Measurements from ENCODE around the gene RPL6. TPM values are rescaled to one million over a fixed set of nuclear protein-coding genes. Genes with fewer than 3 reads are reported as not detected.
"Not testable (repeated sequence)": the region's sequence is repeated elsewhere in the genome, so short reads cannot be mapped to it uniquely, and the experiment has no call there.

The RPL6 gene
- 1,000 to 10,000 TPM; 1,954 to 1,972 TPM for total RNA-seq

DNA sequence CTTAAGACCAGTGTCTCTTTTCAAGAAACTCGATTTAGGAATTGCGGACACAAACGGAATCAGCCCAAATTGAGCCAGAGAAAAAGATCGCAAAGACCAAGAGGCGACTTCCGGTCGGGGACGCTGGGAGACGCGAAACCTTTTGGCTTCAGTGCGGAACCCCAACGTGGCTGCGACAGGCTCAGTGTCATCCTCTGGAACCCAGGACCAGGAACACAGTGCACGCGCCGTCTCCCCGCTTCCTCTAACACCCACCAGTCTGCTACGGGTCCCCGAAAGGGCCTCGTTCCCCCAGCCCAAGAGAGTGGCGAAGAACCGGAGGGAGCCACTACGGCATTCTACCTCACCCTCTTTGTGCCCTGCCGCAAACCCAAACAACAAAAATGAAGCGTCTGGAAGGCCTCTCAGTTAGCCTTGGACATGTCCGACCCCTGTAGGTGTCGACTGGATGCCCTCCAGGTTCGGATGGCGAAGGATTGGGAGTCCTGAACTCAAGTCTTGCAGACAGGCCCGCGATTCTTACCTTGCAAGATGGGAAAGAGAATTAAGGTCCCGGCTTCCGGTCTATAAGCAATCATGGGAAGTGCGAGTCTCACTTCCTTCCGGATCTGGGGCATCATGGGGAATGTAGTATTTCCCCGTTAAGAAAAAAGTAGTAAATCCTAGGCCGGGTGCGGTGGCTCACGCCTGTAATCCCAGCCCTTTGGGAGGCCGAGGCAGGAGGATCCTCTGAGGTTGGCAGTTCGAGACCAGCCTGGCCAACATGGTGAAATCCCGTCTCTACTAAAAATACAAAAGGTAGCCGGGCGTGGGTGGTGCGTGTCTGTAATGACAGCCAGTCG is at the start of gene RPL6:
TSS of gene RPL6 (minus strand) at position 542 of the 842 bp plus-strand sequence. CDS start 949 bp downstream, outside the sequence.
- CTCF ChIA-PET: interaction anchor here (1.6 kb wide), 1 partner anchor 465 kb away, joined by 6 read pairs; no protein-coding TSS in a partner anchor
- ATAC-seq (peak; percentile 92), DNase-seq (peak; percentile 85)
- peaks cover 35% of the 10 kb centered on the region for H3K4me1 Mint-ChIP-seq (ENCODE audit: low read depth)
- intact Hi-C loops (cut with micrococcal nuclease): no loop called here
- H3K4me3 Mint-ChIP-seq: peak within 1 kb of the TSS; percentile 99
- no peaks in the 10 kb centered on the region for H3K27me3 Mint-ChIP-seq
- POLR2A ChIA-PET: no interaction called here
- no peaks in the 10 kb centered on the region for H3K9me3 Mint-ChIP-seq
- H3K36me3 Mint-ChIP-seq (ENCODE audit: low read depth): peaks cover 53% of the 10 kb centered on the region
- H3K27ac Mint-ChIP-seq: peak within 1 kb of the TSS; percentile 100
- TF ChIP-seq, protein P1, sequence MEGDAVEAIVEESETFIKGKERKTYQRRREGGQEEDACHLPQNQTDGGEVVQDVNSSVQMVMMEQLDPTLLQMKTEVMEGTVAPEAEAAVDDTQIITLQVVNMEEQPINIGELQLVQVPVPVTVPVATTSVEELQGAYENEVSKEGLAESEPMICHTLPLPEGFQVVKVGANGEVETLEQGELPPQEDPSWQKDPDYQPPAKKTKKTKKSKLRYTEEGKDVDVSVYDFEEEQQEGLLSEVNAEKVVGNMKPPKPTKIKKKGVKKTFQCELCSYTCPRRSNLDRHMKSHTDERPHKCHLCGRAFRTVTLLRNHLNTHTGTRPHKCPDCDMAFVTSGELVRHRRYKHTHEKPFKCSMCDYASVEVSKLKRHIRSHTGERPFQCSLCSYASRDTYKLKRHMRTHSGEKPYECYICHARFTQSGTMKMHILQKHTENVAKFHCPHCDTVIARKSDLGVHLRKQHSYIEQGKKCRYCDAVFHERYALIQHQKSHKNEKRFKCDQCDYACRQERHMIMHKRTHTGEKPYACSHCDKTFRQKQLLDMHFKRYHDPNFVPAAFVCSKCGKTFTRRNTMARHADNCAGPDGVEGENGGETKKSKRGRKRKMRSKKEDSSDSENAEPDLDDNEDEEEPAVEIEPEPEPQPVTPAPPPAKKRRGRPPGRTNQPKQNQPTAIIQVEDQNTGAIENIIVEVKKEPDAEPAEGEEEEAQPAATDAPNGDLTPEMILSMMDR (IDR thresholded peaks at IDR 0.05): no peak

DNA sequence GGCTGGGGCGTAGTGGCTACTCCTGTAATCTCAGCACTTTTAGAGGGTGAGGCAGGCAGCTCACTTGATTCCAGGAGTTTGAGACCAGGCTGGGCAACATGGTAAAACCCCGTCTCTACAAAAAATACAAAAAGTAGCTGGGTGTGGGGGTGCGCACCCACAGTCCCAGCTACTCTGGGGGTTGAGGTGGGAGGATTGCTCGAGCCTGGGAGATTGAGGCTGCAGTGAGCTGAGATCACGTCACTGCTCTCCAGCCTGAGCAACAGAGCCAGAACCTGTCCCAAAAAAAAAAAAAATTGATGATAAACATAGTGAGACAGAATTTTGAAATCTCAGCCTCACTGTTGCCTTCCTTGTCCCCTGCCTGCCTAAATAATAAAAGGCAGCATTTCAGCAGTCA is 49.3 kb upstream of the RPL6 start:
- ChIA-PET CTCF (interaction anchor here (1.0 kb wide), 1 partner anchor 14 kb away, joined by 3 read pairs; no protein-coding TSS in a partner anchor), POLR2A (no interaction called here)
- intact Hi-C loops (cut with micrococcal nuclease): no loop called here
- DNase-seq (no peak), ATAC-seq (no peak)
- Mint-ChIP-seq H3K4me1 (ENCODE audit: low read depth) (peaks cover 6% of the 10 kb centered on the region), H3K4me3 (no peak overlapping the region), H3K36me3 (ENCODE audit: low read depth) (peaks cover 53% of the 10 kb centered on the region), H3K27me3 (no peaks in the 10 kb centered on the region), H3K9me3 (no peaks in the 10 kb centered on the region), H3K27ac (no peak overlapping the region)
- TF ChIP-seq, protein P1 (IDR thresholded peaks at IDR 0.05): no peak

DNA sequence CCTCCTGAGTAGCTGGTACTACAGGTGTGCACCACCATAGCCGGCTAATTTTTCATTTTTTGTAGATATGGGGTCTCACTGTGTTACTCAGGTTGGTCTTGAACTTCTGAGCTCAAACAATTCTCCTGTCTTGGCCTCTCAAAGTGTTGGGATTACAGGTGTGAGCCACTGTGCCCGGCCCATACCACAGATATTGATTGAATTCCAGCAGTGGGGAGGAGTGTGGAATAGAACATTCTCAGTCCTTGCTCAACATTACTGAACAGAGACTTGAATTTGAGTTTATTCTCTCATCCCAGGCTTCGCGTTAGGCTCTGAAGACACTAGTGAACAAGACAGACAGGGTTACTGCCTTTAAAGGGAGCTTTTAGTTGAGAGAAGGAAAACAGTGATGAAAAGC is 48.9 kb upstream of the RPL6 start:
- no peak overlapping the region for H3K4me3 Mint-ChIP-seq
- H3K9me3 Mint-ChIP-seq: no peaks in the 10 kb centered on the region
- peaks cover 2% of the 10 kb centered on the region for H3K4me1 Mint-ChIP-seq (ENCODE audit: low read depth)
- ChIA-PET CTCF (interaction anchor here (1.0 kb wide), 1 partner anchor 15 kb away, joined by 3 read pairs; no protein-coding TSS in a partner anchor), POLR2A (no interaction called here)
- DNase-seq (no peak), ATAC-seq (no peak)
- intact Hi-C loops (cut with micrococcal nuclease): no loop called here
- H3K27ac Mint-ChIP-seq: no peak overlapping the region
- TF ChIP-seq, protein P1 (IDR thresholded peaks at IDR 0.05): no peak
- H3K36me3 Mint-ChIP-seq (ENCODE audit: low read depth): peaks cover 53% of the 10 kb centered on the region
- no peaks in the 10 kb centered on the region for H3K27me3 Mint-ChIP-seq

DNA sequence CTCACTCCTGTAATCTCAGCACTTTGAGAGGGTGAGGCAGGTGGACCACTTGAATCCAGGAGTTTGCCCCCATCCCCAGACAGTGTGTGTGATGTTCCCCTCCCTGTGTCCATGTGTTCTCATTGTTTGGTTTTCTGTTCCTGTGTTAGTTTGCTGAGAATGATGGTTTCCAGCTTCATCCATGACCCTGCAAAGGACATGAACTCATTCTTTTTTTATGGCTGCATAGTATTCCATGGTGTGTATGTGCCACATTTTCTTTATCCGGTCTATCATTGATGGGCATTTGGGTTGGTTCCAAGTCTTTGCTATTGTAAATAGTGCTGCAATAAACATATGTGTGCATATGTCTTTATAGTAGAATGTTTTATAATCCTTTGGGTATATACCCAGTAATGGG is 47.7 kb upstream of the RPL6 start:
- DNase-seq; H3K4me1 Mint-ChIP-seq (ENCODE audit: low read depth); H3K4me3 Mint-ChIP-seq; H3K9me3 Mint-ChIP-seq; ATAC-seq; H3K27me3 Mint-ChIP-seq; POLR2A ChIA-PET; H3K27ac Mint-ChIP-seq; intact Hi-C loops (cut with micrococcal nuclease); CTCF ChIA-PET: not testable (repeated sequence)
- H3K36me3 Mint-ChIP-seq (ENCODE audit: low read depth): peaks cover 55% of the 10 kb centered on the region

DNA sequence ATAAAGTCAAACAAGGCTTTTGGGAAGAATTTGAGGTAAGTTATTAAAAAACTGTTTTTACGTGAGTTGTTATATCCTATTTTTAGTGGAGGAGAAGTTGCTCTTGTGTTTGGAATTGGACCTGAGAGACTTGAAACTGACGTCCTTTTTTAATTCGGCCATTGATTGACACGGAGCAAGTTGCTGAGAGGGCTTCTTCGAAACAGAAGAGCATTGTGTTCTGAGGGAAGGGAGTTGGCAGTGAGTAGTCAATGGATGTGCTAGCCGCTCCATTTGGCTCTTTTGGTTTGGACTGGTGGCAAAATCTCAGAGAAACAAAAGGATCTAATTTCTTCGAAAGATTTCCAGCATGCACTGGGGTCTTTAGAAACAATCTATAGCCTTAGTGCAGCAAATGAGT is 46.6 kb upstream of the RPL6 start:
- no peak overlapping the region for H3K4me3 Mint-ChIP-seq
- intact Hi-C loops (cut with micrococcal nuclease): no loop called here
- TF ChIP-seq, protein P1 (IDR thresholded peaks at IDR 0.05): no peak
- H3K9me3 Mint-ChIP-seq: no peaks in the 10 kb centered on the region
- H3K36me3 Mint-ChIP-seq (ENCODE audit: low read depth): peaks cover 55% of the 10 kb centered on the region
- no peak for DNase-seq
- H3K4me1 Mint-ChIP-seq (ENCODE audit: low read depth): no peaks in the 10 kb centered on the region
- H3K27me3 Mint-ChIP-seq: no peaks in the 10 kb centered on the region
- ATAC-seq: no peak
- POLR2A ChIA-PET: no interaction called here
- no peak overlapping the region for H3K27ac Mint-ChIP-seq
- CTCF ChIA-PET: no interaction called here
